ENCODE measurements around the gene HUS1.

GRCh38 chr7:47967708-47968107 lies 11.7 kb downstream of the HUS1 start:
- TF ChIP-seq CTCF (IDR thresholded peaks at IDR 0.05; ENCODE audit: control extremely low read depth in 1 of 3, insufficient read depth in 1 of 3, low read depth in 1 of 3, low read length in 3 of 3) (no peak), USF2 (IDR thresholded peaks at IDR 0.05; ENCODE audit: low read length) (no peak), ATF3 (IDR thresholded peaks at IDR 0.05; ENCODE audit: insufficient read depth, low read depth, low read length) (no peak), NRF1 (IDR thresholded peaks at IDR 0.05; ENCODE audit: low read depth, low read length) (no peak), MAFK (IDR thresholded peaks at IDR 0.05; ENCODE audit: low read depth, low read length) (no peak), POLR2A (IDR thresholded peaks at IDR 0.05; ENCODE audit: control extremely low read depth in 1 of 2, low read depth in 2 of 2, low read length in 2 of 2) (no peak), ZNF274 (IDR thresholded peaks at IDR 0.05; ENCODE audit: borderline replicate concordance, extremely low read depth, low read length) (no peak)
